MCF 10A (cell line): ENCODE data around the gene CREBRF. TPM values are rescaled to one million over a fixed set of nuclear protein-coding genes. Genes with fewer than 3 reads are reported as not detected.

Experiments used
- BruUV-seq: library from RNA; stranded (reverse); fragments of 400-500 nt; replicated peaks from 2 replicates; lab custom pipeline; 2021; lab: Mats Ljungman, UMichigan
- CTCF ChIA-PET: fragments of 300-600 bp; sonication (Branson Sonifier 250); formaldehyde crosslinking; extraction: SDS; loops from one replicate; lab custom pipeline; 2021; ENCODE audit warnings: antibody characterized with exemption, inconsistent platforms; lab: Yijun Ruan, JAX
- POLR2A ChIA-PET: fragments of 300-600, 350-650 bp; sonication (Branson Sonifier 250); formaldehyde crosslinking; extraction: SDS; loops from one replicate; lab custom pipeline; 2020; ENCODE audit warnings: antibody characterized with exemption, inconsistent platforms; lab: Yijun Ruan, JAX
- DNase-seq: peaks from one replicate; pipeline ENCODE4 v3.0.0-alpha.2; 2018; ENCODE audit not compliant: unreplicated experiment
- H3K27ac Mint-ChIP-seq: one replicate; pipeline ENCODE4 v1.8.0; 2022; ENCODE audit warnings: mild to moderate bottlenecking, low read depth, mixed read lengths; ENCODE audit not compliant: unreplicated experiment
- H3K27me3 Mint-ChIP-seq: one replicate; pipeline ENCODE4 v1.8.0; 2022; ENCODE audit warnings: mixed read lengths; ENCODE audit not compliant: insufficient read depth, unreplicated experiment
- H3K36me3 Mint-ChIP-seq: one replicate; pipeline ENCODE4 v1.8.0; 2022; ENCODE audit warnings: mild to moderate bottlenecking, moderate library complexity, mixed read lengths; ENCODE audit not compliant: insufficient read depth, unreplicated experiment
- H3K4me1 Mint-ChIP-seq: one replicate; pipeline ENCODE4 v1.8.0; 2022; ENCODE audit warnings: mixed read lengths; ENCODE audit not compliant: insufficient read depth, unreplicated experiment
- H3K4me3 Mint-ChIP-seq: one replicate; pipeline ENCODE4 v1.8.0; 2022; ENCODE audit warnings: mild to moderate bottlenecking, moderate library complexity, mixed read lengths; ENCODE audit not compliant: unreplicated experiment
- H3K9me3 Mint-ChIP-seq: one replicate; pipeline ENCODE4 v1.8.0; 2022; ENCODE audit warnings: mixed read lengths; ENCODE audit not compliant: unreplicated experiment
- intact Hi-C: fragments of 100-400 bp; cut with micrococcal nuclease; formaldehyde crosslinking; loops from 2 replicates; pipeline ENCODE4 v1.14.1; 2022
- total RNA-seq: library from RNA; stranded (reverse); gene quantifications from 2 replicates; pipeline ENCODE4 v1.2.3, GENCODE V29; 2022
- TF ChIP-seq, protein P1 (sequence below): fragments of 200-600 bp; IDR thresholded peaks from one replicate; pipeline ENCODE4 v1.8.0; 2022; ENCODE audit warnings: antibody characterized with exemption, mild to moderate bottlenecking; ENCODE audit not compliant: unreplicated experiment

The CREBRF gene
- total RNA-seq, 1 experiment from 2014 or later: 16.2 TPM

DNA sequence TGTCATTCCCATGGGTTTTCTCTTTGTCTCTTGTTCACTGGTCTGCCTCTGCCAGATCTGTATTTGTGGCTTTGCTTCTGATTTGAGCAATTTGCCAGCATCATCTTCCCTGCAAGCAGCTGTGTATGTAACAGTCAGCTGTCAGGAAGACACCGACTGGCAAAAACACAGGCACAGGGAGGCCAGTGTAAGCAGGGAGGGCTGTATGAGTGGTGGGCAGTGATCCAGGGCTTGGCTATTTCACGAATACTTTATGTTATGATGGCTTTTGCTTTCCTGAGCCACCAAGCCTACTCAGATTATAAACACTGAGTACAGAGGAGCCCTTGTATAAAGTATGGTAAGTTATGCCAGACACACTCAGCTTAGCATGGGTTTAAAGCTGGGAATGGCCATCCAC is 99.8 kb downstream of the CREBRF start:
- H3K36me3 Mint-ChIP-seq: peaks cover 72% of the 10 kb centered on the region
- DNase-seq: no peak
- ChIA-PET POLR2A (interaction anchor here (0.8 kb wide), 1 partner anchor 11 kb away, joined by 3 read pairs; the partner anchor contains the start of gene BNIP1), CTCF (interaction anchor here (3.5 to 3.8 kb wide), 2 partner anchors 11 kb away, joined by 23 read pairs; partner anchors contain the start of gene BNIP1)
- no peak overlapping the region for H3K27ac Mint-ChIP-seq
- peaks cover 10% of the 10 kb centered on the region for H3K4me1 Mint-ChIP-seq
- intact Hi-C loops: no loop called here
- no peaks in the 10 kb centered on the region for H3K9me3 Mint-ChIP-seq
- H3K27me3 Mint-ChIP-seq: no peaks in the 10 kb centered on the region
- TF ChIP-seq, protein P1, sequence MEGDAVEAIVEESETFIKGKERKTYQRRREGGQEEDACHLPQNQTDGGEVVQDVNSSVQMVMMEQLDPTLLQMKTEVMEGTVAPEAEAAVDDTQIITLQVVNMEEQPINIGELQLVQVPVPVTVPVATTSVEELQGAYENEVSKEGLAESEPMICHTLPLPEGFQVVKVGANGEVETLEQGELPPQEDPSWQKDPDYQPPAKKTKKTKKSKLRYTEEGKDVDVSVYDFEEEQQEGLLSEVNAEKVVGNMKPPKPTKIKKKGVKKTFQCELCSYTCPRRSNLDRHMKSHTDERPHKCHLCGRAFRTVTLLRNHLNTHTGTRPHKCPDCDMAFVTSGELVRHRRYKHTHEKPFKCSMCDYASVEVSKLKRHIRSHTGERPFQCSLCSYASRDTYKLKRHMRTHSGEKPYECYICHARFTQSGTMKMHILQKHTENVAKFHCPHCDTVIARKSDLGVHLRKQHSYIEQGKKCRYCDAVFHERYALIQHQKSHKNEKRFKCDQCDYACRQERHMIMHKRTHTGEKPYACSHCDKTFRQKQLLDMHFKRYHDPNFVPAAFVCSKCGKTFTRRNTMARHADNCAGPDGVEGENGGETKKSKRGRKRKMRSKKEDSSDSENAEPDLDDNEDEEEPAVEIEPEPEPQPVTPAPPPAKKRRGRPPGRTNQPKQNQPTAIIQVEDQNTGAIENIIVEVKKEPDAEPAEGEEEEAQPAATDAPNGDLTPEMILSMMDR: no peak
- H3K4me3 Mint-ChIP-seq: no peak overlapping the region
- BruUV-seq: no TSS peak

DNA sequence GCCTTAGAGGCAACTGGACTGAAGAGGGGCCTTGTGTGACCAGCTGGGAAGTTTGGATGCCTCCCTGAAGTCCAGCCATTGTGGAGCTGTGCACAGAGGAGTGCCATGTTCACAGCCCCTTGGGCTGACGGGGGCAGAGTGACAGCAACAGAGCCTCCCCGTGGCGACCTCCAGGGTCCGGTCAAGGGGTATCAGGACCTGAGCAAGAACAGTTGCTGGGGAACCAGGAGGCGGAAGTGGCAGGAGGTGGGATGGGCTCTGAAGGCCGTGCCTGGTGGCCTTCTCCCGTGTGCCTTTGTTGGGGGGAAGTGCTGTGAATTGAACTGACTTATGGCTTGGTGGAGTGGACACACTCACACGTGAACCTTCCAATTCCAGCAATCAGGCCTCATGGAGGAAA is 102.2 kb downstream of the CREBRF start:
- Mint-ChIP-seq H3K4me1 (peaks cover 10% of the 10 kb centered on the region), H3K9me3 (no peaks in the 10 kb centered on the region), H3K4me3 (no peak overlapping the region), H3K27ac (no peak overlapping the region), H3K27me3 (no peaks in the 10 kb centered on the region), H3K36me3 (peaks cover 60% of the 10 kb centered on the region)
- ChIA-PET POLR2A (interaction anchor here (0.8 to 1.1 kb wide), 2 partner anchors 9 to 71 kb away, joined by 3 read pairs; no protein-coding TSS in a partner anchor), CTCF (interaction anchor here (0.7 to 3.5 kb wide), 4 partner anchors 9 to 173 kb away, joined by 3 to 23 read pairs (median 4); no protein-coding TSS in a partner anchor)
- intact Hi-C loops: no loop called here
- TF ChIP-seq, protein P1: no peak
- BruUV-seq: no TSS peak
- no peak for DNase-seq

DNA sequence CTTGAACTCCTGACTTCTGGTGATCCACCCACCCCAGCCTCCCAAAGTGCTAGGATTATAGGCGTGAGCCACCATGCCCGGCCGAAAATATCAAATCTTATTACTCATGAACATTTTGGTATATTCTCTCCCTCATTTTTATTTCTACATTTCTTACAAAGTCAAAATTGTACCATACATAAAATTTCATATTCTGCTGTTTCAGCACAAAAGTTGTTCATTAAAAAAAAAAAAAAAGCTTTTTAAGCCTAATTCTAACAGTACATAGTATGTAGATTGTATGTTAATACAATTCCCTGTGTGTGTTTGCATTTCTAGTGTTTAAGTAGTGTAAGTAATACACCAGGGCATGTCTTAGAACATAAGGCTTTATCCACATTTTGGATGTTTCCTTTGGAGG is 103.1 kb downstream of the CREBRF start:
- no peak for DNase-seq
- Mint-ChIP-seq H3K4me3 (no peak overlapping the region), H3K27ac (no peak overlapping the region), H3K9me3 (no peaks in the 10 kb centered on the region), H3K36me3 (peaks cover 64% of the 10 kb centered on the region), H3K4me1 (peaks cover 5% of the 10 kb centered on the region), H3K27me3 (no peaks in the 10 kb centered on the region)
- ChIA-PET POLR2A (interaction anchor here (0.9 to 1.1 kb wide), 2 partner anchors 8 to 43 kb away, joined by 3 read pairs; no protein-coding TSS in a partner anchor), CTCF (interaction anchor here (1.7 kb wide), 1 partner anchor 172 kb away, joined by 3 read pairs; no protein-coding TSS in a partner anchor)
- no TSS peak for BruUV-seq
- TF ChIP-seq, protein P1: no peak
- intact Hi-C loops: no loop called here

DNA sequence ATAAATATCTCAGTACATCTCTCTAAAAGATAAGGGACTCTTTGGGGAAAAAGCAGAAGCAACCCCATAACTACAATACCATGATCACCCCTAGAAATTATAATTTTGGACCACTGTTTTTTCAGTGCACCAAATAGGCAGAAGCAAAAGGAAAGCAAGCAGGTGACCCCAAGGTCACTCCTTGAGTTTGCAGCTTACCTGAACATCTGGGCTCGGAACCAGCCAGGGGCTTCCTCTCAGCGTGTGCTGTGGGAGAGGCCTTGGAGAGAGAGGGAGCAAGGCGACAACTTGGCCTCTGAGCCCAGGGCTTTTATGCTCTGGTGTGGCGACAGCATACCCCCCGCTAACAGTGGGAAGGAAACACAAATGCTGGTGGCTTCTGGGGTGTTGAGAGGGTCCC is 105.0 kb downstream of the CREBRF start:
- CTCF ChIA-PET: interaction anchor here (0.6 to 0.9 kb wide), 3 partner anchors 130 to 170 kb away, joined by 3 read pairs; no protein-coding TSS in a partner anchor
- intact Hi-C loops: no loop called here

More for the DNA sequence above, 105.0 kb downstream of the CREBRF start:
- H3K27ac Mint-ChIP-seq: no peak overlapping the region
- H3K27me3 Mint-ChIP-seq: no peaks in the 10 kb centered on the region
- H3K4me1 Mint-ChIP-seq: no peaks in the 10 kb centered on the region
- POLR2A ChIA-PET: interaction anchor here (1.0 kb wide), 1 partner anchor 157 kb away, joined by 3 read pairs; no protein-coding TSS in a partner anchor
- H3K4me3 Mint-ChIP-seq: no peak overlapping the region
- TF ChIP-seq, protein P1: no peak
- no peaks in the 10 kb centered on the region for H3K9me3 Mint-ChIP-seq
- BruUV-seq: no TSS peak
- H3K36me3 Mint-ChIP-seq: peaks cover 57% of the 10 kb centered on the region
- no peak for DNase-seq
